Activated CD4-positive, alpha-beta T cell treated with anti-CD3 and anti-CD28 coated beads for 4 hours (primary cell): Measurements from ENCODE around the gene CRABP2.

Source experiments
- DNase-seq, 2 donors: peaks; one replicate each; pipeline ENCODE4 v3.0.0-alpha.2; 2020

Gene CRABP2

GRCh38 chr1:156667968-156668709 is 37.2 kb downstream of the CRABP2 start:
- no peak for DNase-seq

DNA sequence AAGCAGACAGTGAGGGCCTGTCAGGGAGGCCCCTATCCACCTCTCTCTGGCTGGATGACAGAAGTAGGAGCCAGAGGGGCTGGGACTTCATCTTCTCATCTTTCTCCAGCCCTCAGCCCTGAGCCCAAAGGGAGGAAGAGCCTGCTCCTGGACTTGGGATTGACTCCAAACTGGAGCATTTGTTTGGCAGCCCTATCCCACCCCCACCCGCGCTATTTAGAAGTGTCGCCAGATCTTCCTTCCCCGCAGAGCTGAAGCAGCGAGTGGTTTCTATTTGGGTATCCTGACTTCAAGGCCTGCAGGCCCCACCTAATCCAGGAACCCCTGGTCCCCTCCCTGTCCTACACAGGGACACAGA is 37.8 kb downstream of the CRABP2 start:
- no peak for DNase-seq

DNA sequence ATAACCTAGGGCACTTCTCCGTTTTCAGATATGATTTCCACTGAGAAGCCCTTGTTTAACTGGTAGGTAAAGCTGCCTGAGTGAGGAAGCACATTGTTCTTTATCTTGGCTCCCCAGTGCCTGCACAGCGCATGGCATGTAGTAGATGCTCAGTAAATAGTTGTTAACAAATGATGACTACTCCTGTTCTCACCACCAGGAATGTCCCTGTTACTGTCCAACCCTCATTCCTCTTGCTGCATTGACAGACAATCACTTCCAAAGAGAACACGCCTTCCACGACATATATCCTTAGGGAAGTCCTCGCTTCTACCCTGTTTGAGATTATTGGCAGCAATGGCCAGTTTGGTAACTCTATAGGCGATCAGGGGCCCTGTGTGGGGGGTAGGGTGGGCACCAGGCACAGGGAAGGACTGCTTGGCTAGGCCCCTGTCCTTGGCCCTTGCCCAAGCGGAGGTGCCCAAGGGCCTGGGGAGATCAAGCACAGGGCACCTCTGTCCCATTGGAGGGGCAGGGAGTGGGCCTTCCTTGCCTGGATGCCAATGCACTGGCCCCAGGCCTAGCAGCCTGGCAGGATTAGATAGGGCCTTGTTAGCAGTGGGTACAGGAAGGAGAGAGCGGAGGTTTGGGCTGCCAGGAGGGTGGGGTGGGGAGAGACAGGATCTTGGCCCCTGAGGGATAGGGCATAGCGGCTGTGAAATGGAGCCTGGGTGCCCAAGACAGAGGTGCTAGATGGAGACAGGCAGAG is 38.3 kb downstream of the CRABP2 start:
- no peak for DNase-seq

- DNase-seq, result no peak
Measured at GRCh38 chr1:156665539-156665938, 39.8 kb downstream of the CRABP2 start.

DNA sequence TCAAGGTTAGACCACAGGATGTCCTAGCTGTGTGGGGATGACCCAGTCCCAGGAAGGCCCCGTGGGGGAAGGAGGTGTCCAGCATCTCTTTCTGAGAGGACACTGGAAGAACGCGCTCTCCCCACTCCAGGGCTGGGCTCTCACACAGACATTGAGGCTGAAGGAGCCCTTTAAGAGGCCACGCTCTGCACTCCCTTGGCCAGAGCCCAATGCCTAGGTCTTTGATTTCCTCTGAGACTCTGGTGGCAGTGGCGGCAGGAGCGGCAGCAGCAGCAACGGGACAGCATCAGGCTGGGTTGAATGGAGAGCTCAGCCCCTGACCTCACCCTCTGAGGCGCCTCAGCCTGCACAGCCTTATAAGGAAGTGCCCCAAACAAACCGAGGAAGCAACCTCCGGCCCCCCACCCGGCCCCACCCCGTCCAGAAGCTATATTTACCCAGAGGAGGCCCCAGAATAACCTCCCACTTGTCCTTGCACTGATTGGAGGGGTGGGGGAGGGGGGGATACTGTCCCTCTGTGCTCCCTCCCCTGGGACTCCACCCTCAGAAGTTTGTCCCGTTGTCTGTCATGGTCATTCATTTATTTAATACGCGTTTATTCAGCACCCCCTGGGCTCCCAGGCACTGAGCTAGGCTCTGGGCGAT is 40.5 kb downstream of the CRABP2 start:
- no peak for DNase-seq

DNA sequence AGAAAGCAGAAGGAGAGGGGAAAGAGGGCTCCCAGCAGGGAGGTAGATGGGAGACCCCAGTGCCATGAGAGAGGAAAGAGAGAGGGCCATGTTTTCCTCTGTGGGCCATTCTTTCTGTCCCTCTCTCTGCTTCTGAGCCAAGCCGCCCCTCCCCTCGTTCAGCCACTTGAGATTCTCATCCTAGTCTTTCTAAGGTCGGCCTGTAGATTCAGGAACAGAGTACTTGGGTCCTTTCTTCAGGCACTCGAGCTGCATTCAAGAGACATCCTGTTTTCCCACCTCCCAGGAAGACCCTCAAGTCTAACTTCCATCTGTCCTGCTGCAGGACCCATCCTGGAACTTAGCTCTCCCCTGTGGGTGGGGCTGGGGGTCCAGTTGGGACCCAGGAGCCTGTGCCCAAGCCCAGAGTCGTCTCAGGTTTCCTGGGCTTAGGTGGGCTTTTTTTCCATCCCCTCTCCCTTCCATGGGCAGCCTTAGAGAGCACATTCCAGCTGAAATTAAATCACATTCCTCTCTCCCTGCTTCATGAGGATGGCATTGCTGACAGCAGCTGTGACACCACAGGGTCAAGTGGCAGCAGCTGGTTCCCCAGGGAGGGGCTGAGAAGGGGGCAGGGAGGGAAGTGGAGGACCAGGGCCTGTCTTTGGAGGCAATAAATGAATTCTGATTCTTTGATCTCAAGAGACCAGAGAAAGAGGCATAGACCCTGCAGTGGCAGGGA is 41.2 kb downstream of the CRABP2 start:
- DNase-seq, result no peak

DNA sequence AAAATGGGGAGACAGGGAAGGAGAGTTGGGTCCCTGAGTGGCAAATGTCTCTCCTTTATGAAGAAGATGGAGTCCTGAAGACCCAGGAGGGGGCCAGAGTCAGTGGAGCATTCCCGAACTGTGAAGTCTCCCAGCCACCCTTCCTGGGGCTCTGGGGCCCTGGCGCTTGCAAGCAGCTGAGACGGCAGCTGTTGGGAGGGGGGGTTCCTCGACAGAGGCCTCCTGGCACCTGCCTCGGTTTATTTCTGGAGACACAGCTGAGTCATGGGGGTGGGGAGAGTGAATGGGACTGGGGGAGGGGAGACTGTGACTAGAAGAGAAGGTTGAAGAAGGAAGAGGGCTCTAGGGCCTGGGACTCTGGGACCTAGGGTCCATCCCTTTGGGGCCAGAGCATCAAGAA is 42.2 kb downstream of the CRABP2 start:
- no peak for DNase-seq

GRCh38 chr1:156662800-156663055 is 42.7 kb downstream of the CRABP2 start:
- DNase-seq, result no peak

GRCh38 chr1:156662005-156662799 is 43.2 kb downstream of the CRABP2 start:
- no peak for DNase-seq

- no peak for DNase-seq
Measured at GRCh38 chr1:156660752-156661112, 44.7 kb downstream of the CRABP2 start.

DNA sequence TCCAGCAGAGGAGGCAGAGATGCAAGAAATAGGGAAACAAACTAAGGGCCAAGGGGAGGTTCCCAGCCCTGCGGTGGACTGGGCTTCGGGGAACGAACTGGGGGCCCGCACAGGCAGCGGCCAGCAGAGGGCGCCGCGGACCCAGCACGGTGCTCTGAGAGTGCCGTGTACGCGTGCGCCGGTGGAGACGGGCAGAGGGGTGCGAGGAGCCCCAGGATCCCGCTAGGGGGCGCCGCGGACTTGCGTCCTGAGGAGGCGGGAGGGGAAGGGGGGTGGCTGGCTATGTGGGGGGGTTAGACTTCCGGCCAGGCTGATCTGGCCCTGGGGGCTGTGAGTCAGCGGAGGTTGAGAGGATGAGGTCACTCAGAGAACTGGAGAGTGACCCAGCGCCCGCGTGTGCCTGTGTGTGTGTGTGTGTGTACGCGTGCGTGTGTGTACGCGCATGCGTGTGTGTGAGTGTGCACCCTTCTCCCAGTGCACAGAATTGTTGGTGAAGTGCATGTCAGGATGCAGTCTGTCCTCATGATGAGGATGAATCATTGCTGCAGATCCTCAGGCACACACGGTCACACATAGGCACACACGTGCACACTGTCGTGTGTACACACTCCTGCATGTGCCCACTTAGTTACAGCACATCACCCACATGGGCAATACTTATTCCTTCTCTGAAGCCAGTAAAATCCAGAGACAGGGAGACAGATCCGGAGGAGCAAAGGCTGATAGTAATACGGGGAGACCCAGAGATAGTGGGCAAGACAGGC is 45.2 kb downstream of the CRABP2 start:
- peak; percentile 89 for DNase-seq

- no peak for DNase-seq
Measured at GRCh38 chr1:156659661-156659987, 45.8 kb downstream of the CRABP2 start.

DNA sequence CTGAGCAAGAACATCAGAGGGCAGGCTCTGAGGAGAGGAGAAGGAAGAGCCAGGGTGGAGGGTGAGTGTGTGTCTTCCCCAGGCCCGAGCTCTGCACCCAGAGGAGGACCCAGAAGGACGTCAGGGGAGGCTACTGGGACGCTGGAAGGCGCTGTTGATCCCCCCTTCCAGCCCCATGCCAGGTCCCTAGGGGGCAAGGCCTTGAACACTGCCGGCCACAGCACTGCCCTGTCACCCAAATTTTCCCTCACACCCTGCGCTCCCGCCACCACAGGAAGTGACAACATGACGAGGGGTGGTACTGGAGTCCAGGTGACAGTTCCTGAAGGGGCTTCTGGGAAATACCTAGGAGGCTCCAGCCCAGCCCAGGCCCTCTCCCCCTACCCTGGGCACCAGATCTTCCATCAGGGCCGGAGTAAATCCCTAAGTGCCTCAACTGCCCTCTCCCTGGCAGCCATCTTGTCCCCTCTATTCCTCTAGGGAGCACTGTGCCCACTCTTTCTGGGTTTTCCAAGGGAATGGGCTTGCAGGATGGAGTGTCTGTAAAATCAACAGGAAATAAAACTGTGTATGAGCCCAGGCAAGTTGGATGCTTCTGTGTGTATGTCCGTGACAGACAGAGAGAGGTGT is 46.3 kb downstream of the CRABP2 start:
- DNase-seq, result no peak

- DNase-seq, result no peak
Measured at GRCh38 chr1:156658496-156658895, 46.9 kb downstream of the CRABP2 start.

- no peak for DNase-seq
Measured at GRCh38 chr1:156657741-156658319, 47.6 kb downstream of the CRABP2 start.

DNA sequence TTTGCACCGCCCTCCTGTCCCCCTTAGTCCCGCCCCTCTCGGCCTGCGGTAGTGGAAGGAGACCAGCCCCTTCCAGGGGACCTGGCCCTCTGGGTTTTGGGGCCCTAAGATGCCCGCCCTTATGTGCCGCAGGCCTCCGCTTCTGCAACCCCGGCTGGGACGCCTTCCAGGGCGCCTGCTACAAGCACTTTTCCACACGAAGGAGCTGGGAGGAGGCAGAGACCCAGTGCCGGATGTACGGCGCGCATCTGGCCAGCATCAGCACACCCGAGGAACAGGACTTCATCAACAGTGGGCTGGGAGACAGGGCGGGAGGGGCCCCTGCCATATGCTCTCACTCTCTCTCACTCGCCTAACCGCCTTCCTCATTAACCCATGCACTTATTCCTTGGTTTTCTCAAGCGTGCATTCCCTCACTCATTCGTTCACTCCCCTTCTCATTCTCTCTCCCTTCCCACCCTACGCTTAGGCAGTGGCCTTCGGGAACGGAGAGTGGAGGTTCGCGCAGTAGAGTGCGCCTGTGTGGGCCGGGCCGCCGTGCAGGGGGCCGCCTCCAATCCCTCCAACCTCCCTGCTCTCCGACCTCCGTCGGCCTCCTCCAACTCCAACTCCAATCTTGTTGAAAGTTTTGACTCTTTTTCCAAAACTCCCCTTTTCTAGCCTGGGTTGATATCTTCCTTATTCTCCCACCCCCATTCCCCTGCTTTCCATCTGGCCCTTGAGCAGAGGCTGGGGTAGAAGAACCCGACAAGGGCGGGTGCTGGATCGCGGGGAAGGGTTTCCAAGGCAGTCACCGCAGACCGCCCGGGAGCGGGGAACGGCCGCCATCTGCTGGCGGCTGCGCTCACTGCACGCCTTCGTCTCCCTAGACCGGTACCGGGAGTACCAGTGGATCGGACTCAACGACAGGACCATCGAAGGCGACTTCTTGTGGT is 48.3 kb downstream of the CRABP2 start:
- peak; percentile 63 to 79 for DNase-seq

DNA sequence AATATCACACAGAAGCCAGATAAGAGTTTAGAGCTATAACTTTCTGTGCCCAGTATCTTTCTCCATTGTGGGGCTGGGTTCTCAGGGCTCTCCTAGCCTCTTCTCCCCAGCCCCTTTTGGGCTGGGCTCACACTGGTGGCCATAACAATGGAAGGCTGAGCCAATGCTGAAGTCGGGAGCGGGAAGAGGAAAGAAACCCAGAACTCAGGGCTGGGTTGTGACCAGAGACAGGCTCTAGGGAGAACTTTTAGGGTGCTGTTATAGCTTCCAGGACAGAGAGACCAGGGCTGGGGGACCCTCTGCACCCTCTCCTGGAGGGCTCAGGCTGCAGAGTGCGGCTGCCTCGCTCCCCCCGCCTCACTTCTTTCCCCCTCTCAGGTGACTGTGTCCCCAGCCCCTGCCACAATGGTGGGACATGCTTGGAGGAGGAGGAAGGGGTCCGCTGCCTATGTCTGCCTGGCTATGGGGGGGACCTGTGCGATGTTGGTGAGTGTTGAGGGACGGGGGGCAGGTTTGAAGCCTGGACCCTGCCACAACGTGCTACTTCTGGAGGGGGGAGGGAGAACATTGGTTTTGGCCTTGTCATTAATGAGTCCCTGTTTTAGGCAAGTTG is 49.4 kb downstream of the CRABP2 start:
- no peak for DNase-seq

DNA sequence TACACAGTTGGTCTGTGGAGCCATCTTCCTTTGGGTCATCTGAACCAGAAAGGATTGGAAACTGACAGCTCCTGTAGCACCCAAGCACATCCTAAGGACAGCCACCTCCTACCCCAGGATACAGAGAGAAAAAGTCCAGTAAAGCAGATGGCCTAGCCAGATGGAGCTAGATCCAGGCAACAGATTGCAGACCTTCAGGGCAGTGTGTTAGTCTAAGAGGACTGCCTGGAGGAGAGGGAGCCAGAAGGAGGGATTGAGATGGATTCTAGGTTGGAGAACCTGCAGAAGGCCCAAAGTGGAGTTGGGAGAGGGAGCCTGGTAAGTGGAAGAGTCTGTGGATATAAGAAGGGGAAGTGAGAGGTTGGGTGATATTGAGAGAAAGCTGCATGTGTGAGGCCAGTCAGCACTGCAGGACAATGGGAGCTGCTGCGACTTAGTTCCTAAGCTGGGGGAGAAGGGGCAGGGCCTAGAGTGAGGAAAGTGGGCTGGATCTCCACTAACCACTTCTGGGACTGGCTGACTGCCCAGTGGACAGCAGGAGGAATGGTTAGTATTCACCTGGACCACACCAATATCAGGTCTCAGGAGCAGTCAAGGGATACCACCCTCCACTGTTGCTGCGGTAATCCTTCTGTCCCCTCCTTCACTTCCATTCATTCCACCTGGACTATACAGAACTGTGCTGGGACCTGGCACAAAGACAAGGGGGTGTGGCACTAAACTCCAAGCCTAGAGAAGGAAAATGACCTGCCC is 50.1 kb downstream of the CRABP2 start:
- no peak for DNase-seq

- DNase-seq, result no peak
Measured at GRCh38 chr1:156654700-156655099, 50.7 kb downstream of the CRABP2 start.
